ENCODE data around the gene NTMT1.

Gene NTMT1

DNA sequence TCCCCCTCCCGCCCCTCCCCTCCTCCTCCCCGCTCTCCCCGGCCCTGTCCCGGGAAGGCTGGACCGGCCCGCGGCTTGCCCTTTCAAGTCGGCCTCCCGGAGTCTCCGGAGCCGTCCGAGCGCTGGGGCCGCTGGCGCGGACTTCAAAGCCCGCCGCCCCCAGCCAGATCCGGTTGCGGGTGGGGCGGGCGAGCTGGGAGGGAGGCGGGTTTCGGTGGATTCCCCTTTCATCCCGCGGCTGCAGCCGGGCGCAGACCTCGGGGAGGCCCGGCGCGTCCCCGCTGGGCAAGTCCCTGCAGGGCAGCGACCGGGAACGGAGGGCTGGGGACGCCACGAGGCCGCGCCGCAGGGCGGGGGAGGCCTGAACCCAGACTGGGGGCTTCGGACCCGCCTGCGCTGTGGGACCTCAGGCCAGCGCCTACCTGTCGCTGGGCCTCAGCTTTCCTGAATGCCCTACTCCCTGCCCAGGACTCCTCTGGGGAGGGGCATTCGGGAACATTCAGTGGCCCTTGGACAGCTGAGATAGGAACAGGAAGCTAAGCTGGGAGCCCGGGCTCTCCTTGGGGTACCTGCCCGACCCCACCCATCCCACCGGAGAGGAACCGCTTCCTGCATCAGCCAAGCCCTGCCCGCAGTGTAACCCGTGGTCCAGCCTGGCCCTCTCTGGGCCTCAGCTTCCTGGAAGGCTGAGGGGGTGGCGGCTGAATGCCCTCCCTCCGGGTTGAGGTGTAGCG is 28.4 kb upstream of the NTMT1 start:
- peak; percentile 49 for DNase-seq

DNA sequence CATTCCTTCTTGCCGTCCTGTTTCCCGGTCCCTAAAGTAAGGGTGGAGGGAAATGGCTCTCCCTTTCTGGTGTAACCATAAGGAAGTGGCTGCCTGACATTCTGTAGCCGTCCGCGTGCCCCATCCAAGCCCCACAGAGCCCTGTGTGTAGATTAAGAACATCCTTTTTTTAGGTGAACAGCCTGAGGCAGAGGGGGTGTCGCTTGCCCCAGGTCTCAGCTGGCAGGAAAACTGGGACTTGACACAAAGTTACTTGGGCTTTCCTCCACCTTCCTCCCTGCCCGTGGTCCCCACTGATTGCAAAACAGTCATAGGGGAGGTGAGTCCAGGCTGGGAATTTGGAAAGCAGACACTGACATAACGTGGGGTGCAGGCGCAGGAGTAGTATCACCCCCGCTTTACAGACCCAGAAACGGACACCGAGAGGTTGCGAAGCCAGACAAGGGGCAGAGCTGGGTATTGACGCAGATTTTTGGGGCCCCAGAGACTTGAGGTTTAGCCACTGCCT is 27.8 kb upstream of the NTMT1 start:
- no peak for DNase-seq

DNA sequence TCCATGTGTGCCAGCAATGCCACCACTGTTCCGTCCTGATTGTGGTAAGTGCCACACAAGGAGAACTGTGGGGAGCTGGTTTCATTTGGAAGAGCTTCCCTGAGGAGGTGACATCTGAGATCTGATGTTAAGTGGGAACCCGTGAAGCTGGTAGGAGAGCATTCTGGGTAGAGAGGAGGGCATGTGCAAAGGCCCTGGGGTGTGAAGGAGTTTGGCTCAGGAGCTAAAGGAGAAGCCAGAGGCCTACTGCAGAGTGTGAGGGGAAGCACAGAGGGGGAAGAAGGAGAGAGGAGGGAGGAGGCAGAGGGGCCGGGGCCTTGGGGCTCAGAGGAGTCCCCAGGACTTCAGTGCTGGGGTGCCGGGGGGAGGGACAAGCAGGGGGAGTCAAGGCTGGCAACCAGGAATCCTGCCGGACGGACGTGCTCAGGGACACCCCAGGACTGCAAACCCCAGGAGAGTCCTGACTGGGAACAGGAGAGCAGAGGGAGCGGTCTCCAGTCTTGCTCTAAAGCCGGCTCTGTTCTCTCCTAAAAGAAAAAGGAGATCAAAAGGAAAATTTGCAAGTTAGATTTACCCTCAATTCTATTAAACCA is 24.8 kb upstream of the NTMT1 start:
- DNase-seq, result no peak

DNA sequence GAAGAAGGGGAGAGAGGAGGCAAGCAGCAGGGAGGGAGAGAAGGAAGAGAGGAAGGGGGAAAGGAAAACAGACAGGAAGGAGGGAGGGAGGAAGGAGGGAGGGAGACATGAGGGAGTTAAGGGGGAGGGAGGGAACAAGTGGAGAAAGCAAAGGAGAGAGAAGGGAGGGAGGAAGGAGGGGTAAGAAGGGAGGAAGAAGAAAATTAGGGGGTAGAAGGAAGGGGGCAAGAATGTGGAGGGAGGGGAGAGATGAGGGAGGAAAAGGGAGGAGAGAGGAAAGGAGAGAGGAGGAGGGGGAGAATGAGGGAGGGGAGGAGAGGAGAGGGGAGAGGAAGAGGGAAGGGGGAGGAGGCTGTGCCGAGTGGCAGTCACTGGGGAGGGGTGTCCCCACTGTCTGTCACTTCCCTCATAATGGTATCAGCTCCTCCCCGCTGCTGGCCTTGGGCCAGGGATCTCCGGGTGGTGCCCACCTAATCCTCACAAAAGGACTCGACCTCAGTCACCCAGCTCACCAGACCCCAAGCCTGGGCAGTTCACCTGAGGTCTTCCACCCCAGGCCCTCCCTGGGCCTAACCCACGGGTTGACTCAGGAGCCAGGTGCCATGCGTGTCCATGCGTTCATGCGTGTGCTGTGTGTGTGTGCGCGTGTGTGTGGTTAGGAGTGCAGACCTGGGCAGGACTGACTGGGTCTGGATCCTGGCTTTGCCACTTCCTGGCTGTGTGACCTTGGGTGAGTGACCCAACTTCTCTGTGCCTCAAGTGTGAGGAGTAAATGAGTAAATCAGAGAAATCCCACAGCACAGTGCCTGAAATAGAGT is 23.2 kb upstream of the NTMT1 start:
- no peak for DNase-seq

DNA sequence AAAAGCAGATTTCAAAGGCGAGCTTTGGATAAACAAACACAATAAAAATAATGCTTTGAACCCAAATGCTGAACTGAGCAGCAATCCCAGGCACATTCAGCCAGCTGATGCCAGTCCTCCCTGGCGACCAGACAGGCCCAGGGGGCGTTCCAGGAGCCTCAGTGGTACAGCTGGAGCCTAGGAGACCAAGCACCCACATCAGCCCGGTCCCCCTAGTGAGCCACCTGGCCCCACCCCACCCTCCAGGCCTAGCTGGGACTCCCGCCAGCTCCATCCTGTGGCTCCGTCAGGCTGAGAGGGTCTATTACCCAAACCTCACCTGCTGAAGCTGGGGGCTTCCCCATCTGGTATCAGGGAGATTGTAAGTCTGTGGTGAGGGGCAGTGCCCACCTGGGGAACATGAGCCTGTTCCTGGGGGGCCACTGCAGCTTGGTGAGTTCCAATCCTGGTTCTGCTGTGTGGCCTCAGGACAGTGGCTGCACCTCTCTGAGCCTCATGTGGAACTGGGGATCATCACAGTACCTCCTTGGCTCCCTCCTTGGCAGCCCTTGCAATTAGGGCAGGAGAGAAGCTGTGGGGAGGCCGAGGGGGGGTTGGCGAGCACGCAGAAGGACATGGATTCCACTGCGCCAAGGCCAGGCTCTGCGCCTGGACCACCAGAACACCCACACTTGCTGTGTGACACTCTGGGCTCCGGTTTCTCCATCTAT is 21.8 kb upstream of the NTMT1 start:
- DNase-seq, result no peak

DNA sequence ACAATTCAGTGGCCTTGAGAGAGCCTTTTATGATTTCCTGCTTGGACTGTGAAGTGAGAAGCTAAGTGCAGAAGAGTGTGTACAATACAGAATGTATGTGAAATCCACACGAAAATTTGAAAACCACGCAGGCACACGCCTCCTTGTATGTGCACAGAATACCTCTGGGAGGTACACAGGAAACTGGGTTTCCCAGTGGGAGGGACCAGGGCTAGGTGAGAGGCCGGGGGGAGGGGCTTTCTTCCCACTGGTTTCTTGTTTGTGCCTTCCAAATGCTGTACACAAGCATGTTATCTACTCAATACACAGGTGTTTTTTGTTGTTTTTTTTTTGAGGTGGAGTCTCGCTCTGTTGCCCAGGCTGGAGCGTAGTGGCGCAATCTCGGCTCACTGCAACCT is 21.2 kb upstream of the NTMT1 start:
- DNase-seq, result peak; percentile 64

DNA sequence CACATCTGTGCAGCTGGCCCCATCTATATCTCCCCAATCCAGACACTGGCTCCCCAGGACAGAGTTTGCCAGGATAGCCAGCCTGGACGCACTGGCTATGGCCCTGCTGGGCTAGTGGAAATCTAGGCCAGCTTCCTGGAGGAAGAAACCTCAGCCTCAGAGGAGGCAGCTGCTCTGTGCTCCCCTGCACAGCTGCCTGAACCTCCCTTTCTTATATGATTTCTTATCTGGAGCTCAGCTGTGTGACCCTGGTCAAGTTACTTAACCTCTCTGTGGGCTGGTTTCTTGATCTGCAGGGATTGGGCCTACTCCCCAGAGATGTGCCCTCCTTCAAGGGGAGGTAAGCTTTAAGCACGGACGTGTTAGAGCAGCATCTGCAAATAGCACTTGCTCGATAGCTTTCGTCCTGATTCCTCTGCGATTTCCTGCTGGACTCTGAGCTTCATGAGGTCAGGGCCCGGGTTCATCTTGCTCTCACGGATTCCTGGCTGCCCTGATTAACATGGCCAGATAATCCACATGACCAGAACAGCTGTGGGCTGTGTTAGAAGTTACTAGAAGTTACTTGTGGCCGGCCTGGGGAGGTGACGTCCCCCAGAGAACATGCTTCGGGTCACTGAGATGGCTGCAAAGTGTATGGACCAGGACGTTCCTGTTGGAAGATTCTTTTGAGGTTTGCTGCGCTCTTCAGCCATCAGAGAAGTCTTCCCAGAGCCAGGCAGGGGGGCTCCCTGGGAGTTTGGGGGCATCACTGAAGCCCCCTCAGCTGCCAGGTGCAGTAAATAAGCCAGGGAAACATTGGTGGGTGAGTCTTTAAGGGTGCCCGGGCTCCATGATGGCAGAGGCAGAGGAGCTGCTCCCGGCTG is 19.6 kb upstream of the NTMT1 start:
- no peak for DNase-seq

DNA sequence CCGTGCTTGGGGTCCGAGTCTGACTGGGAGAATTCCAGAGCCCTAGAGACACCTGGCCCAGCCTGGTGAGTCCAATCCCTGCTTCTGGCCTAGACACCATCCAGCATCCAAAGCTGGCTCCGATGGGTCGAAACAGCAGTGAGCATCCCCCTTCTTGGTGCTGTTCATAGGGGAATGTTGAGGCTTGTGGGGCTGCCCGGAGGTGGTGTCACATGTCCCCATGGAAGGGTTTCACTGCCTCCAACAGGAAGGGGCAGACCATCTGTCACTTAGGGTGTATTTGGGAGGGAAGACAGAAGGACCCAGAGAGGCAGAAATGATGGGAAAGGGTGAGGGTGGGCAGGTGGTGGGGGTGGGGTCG is 19.0 kb upstream of the NTMT1 start:
- no peak for DNase-seq

DNA sequence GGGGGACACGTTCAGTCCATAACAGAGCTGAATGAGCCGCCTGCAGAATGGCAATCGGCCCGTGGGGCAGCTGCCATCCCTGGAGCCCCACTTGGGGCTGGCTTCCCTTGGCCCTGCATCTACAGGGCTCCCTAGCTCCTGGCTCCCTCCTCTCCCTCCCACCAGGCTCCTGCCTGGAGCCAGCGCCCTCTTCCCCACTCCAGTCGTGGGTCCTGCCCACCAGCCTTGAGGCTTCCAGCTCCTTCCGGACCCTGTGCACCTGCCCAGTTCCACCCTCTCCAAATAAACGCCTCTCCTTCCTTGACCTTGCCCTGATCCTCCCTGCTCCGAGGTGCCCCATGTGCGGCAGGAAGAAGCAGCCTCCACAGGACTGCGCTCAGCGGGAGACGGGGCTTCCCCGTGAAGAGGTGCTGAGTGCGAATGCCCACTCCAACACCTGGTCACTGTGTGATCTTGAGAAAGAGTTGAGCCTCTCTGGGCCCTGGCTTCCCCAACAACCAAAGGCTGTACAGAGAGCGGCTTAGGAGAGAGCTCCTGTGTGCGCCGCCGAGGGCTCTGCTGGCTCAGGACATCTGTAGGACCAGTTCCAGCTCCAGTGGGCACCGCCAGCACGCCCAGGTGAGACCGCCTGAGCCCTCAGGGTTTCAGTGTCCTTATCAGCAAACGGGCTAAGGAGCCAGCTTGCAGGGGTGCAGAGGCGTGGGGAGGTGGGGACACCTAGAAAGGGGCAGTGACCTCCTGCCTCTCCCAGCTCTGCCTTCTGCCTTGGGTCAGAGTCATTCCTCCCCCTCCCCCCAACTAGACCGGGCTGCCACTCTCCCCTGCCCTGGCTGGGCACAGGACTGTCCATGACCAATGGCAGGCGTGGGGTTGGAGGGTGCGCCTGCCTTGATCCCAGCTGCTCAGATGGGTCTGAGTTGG is 17.1 kb upstream of the NTMT1 start:
- peak; percentile 15 for DNase-seq

DNA sequence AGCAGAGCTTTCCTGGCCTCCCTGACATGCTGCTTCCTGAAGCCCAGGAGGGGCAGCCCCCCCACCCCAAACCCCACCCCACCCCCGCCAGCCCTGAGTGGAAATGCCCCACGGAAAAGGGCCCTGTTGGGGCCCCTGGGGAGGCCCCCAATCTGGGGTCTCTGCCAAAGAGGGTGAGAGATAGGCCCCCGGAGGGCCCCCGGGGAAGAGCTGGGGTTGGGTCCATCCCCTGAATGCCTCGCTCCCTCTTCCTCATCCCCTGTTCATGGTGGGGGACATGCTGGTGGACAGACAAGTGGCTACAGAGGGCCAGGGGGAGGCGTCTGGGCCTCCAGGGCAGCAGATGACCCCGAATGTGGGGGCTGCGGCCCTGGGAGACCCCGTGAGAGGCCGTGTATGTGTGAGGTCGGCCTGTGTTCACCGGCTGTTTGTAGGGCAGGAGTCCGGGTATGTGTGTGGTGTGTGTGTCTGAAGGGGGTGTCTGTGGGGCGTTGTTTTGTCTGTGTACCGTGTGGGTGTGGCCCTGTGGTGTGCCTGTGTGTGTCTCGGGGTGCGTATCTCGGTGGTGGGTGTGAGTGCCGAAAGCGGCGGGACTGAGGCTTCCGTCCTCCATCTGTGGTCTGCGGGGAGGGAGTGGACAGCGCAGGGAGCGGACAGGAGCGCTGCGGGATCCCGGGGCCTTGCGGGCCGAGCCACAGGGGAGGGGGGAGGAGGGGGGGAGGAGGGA is 16.3 kb upstream of the NTMT1 start:
- DNase-seq, result peak; percentile 87

DNA sequence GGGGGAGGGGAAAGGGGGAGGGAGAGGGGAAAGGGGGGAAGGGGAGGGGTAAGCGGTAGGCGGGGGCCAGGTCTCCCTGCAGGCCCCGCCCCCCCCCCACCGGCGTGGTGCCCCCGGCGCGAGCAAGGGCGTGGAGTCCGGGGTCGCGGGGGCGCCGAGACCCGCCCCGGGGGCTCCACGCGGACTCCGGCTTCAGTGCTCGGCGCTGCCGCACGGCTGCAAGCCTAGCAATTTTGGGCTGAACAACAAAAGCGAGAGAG is 15.8 kb upstream of the NTMT1 start:
- peak; percentile 67 for DNase-seq

DNA sequence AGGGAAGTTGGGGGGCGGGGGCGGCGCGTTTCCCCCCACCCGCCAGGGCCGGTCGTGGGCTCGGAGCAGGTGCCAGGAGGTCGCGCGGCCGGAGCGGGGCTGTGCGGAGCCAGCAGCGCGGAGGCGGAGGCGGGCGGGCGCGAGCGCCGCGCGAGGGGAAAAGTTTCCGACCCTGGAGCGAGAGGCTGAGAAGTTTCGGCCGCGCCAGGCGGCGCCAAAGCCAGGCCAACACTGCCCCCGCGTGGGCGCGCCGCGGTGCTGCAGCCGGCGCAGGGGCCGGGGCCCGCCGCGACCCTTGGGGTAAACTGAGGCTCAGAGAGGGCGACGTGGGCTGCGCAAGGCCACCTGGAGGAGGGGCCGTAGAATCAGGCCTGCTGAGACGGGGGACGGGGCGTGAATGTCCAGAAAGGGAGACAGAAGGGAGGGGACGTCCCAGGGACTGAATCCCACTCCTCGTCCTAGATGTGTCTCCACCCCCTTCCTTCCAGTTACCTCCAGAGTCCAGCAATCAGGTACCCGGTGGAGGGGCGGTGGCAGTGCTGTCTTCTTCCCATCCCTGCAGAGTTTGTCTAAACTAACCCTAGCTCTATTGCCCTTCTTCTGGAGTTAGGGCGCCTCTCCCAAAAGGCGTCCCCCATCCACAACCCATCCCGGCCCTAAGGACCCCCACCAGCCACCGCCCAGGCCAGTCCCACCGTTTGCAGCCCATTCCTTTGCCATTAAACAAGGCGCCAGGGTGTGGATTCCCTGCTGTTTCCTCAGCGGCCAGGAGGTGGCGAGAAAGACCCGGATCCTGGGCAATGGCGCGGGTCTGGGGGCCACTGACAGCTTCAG is 15.3 kb upstream of the NTMT1 start:
- peak; percentile 81 for DNase-seq

DNA sequence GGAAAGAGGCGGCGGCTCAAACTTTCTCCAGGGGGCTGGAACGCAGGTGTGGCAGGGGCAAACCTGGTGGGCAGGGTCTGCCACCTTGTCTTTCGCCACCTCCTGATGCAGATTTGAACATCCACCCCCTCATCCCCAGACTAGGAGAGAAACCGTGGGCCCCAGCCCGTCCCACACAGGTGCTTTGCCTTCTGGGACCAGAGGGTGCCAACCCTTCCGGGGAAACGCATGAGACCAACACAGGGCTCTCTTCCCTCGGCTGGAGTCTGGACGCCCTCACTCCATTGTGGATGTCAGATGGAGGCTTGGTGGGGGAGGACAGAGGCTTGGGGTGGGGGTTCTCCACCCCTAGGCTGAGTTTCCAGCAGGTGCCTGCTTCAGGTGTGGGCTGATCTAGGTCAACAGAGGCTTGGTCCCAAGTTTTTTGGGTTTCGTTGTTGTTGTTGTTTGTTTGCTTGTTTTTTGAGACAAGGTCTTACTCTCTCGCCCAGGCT is 14.6 kb upstream of the NTMT1 start:
- DNase-seq, result no peak

DNA sequence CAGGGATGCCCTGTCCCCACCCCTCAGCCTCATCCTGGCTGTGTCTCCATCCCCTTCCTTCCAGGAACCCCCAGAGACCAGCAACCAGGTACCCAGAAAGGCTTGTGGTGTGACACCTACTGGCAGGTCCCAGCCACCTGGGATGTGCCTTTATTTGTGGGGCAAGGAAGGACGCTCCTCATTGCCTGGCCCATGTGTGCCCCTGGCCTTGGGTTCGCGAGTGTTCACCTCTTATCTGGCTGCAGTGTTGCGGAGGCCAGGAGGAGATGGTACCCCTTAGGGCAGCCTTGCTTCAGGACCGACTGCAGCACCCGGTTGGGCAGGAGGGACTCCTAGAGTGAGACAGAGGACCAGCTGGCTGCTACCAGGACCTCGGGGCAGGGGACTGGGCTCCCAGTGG is 13.8 kb upstream of the NTMT1 start:
- no peak for DNase-seq

DNA sequence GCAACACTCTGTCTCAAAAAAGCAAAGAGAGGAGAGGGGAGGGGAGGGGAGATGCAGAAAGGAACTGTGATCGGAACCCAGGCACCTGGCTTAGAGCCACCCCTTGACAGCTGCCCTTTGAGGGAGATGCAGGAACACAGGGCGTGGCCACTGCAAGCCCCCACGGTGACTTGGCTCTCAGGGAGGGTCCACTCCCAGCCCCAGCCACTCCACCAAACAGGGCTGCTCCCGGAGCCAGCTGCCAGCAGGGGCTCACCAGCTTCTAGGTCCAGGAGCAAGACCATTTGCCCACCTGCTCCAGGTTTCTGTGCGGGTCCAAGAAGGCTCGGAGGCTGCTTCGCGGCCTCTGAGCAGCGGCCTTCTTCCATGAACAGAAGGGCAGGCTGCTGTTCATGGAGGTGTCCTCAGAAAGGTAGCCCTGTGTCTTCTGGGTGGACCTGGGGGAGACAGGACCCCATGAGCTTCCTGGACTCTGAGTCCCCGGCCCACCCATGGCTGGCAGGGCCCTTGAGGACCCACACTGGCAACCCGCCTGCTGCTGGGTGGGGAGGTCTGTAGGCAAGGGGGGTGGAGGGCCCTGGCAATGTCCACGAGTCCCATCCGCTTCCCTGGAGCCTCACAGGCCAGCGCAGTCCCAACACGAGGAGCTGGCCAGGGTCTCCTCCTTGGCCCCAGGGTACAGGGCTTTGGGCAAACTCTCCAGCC is 13.0 kb upstream of the NTMT1 start:
- DNase-seq, result no peak

DNA sequence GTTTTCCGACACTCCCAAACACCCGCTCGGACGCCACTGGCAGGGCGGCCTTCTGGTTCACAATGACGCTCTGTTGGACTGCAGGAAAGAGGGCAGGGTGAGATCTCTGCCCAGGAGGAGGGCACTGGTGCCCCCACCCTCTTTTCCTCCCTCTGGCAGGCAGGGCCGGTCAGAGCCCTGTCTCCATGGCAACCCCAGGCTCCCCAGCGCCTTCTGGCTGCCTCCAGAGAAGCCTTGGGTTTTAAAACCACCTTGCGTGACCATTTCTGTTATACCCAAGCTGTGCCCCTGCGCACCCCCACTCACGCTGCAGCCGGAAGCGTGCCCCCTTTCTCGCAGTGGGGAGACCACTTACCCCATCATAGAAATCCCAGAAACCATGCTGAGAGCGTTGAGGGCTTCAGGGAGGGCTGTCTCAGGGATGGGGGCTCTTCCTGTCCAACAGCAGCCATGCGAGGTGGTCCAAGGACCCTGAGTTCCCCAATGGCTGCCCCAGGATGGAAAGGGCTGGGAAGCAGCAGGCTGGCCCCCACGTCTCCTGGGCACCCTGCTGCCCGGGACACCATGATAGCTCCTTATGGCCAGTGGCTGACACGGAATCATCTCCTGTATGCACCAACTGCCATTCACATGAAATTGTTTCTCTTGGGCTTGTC is 12.3 kb upstream of the NTMT1 start:
- no peak for DNase-seq

DNA sequence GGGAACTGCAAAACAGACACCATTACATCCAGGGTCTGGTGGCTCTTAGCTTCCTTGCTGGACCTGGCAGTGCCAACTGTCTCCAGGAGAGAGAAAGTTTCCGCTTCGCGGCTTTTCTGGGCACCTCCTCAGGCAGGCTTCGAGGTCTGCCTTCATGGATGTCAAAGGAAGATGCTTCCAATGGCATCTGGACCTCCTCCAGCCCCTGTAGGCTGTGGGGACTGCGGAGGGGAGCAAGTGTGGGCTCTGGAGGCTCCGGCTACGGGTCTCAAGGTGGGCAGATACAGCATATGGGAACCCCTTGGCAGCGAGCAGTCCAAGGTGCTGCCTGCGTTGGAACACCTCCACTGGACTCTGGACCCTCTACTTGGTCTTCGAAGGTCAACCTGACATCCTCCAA is 11.0 kb upstream of the NTMT1 start:
- DNase-seq, result no peak
